NCI-H2107 treated with DMSO at 0.1 percent for 48 hours (cell line): ENCODE data around the gene ZNF32.

Experiments
- DNase-seq: peaks from one replicate; lab custom pipeline; 2025; ENCODE audit not compliant: unreplicated experiment; lab: John Stamatoyannopoulos, UW

The ZNF32 gene, protein sequence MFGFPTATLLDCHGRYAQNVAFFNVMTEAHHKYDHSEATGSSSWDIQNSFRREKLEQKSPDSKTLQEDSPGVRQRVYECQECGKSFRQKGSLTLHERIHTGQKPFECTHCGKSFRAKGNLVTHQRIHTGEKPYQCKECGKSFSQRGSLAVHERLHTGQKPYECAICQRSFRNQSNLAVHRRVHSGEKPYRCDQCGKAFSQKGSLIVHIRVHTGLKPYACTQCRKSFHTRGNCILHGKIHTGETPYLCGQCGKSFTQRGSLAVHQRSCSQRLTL

DNA sequence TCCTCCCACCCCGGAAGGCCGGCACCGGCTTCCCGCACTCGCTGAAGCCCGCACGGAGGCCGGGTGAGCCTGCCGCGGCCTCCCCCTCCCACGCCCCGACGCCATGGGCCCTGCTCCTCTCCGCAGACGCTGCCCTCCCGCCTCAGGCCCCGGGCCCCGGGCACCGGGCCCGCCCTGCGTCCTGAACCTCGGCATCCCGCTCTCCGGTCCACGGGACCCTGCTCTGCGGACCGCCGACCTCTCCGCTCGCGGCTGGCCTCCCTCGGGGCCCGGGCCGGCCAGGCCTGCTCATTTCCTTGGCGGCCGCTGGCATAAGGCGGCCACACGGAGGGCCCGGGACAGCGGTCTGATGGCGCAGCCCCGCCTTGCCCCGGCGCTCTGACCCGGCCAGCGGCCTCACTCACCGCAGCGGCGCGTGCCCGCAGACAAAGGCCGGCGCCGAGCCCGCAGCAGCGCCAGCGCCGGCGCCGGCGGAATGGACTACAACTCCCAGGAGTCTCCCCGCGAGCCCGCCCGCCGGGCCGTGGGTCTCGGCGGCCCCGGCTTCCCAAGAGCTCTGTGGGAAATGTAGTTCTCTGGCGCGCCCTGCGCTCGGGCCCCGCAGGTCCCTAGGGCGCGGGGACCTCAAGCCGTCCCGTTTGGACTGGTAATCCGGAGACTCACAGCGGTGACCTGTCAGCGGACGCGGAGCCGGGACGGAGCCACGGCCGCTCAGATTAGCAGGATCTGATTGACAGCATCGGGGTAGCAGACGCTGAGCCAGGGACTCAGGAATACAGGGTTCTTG is at the start of gene ZNF32:
TSS of gene ZNF32 (minus strand) at position 484 of the 787 bp plus-strand sequence. CDS start 2,748 bp downstream, outside the sequence.
- peak; percentile 24 for DNase-seq

DNA sequence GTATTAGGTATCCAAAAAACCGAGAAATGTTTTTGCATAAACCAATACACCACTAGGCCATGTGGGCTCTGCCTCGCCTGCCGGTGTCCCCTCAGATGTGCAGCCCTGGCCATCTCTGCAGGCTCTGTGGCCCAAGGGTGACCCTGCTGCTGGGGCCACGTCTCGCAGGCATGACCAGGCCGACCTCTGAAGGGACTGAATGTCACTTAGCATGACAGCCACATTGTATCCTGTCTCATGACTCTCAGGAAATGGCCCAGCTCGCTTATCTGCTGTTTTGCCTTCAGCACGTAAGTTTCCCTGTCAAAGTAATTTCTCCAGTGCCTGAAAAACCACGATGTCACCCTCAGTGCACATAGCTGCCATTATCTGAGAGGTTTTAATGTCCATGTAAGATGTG is 49.5 kb upstream of the ZNF32 start:
- DNase-seq, result no peak

DNA sequence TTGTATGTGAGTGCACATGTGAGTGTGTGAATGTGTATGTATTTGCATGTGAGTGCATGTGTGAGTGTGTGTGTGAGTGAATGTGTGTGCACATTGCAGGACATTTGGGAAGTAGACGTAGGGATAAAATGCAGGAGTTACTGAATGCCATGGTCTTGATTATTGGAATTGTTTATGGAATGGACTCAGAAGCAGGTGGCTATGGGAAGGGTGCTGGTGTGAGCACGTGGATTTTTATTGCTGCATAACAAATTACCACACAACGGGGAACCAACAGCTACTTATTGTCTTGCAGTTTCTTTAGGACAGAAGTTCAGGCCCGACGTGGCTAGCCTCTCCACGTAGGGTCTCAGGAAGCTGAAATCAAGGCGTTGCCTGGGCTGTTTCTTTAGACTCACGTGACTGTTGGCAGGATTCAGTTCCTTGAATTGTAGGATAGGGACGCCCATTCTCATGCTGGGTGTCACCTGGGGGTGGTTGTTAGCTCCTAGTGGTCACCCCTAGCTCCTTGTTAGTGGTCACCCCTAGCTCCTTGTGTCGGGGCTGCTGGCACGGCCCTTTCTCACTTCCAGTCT is 48.3 kb upstream of the ZNF32 start:
- DNase-seq, result no peak

DNA sequence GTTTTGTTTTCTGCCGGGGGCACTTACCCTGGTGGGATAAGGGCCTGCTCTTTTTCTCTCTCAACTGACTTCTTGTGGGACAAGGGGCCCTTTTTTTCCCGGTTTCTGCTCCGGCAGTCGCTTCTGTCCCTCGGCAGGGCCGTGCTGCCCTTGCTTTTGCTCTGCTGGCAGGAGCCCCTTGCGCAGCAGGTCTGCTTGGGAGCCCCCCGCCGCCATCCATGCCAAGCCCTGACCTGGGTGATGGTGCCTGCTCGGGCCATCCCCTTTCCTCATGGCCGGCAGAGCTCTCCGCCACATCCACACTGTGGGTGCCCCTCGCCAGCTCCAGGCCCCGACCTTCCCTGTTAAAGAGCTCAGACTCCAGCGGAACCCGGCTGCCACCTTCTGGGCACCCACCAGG is 47.0 kb upstream of the ZNF32 start:
- no peak for DNase-seq

DNA sequence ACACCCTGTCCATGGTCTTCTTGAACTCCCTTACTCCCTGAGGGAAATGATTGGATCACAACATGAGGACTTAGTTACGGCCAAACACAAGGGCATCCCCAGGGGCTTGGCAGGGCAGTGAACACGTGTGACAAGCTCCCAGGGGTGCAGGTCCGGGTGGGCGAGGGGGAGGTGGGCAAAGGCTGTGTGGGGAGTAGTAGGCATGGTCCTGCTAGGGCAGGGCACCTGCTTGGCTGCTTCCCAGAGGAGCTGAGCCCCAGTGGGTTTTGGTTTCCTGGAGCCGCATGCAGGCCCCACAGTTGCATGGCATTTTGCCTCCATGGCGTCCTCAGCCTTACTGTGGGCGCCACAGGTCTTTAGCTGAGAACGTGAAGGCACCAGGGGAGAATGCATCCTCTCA is 46.6 kb upstream of the ZNF32 start:
- DNase-seq, result no peak

DNA sequence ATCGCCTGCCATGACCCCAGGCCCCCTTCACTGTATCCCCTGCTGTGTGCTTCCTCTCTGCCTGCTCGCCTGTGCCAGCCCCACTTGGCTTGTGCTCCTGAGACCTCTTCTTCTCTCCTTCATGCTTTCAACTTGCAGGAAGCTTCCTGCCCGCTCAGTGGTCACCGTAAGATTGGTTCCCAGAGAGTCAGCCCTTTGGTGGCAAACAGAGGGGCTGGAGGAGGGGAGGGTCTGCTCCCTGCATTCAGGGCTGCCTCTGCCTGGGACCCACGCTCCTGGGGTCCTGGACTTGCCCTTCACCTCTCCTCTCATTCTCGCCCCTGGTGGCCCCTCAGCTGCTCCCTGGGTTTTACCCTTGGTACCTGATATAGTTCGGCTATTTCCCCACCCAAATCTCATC is 45.8 kb upstream of the ZNF32 start:
- no peak for DNase-seq

DNA sequence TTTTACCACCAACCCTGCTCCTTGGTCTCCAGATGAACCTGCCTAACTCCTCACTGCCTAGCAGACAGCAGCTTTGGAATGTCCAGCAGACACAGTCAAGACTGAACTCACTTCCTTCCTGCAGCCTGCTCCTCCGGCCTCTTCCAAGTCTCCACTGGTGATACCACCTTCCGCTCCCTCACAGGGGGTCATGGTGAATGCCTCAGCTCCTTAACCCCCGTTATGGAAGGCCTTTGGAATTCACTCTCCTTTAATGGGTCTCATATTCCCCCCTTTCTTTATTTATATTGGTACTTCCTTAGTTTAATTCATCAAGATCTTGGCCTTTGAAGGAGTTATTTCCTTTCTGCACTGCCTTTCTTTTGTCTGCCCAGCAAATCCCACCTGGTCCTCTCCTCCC is 44.9 kb upstream of the ZNF32 start:
- no peak for DNase-seq

DNA sequence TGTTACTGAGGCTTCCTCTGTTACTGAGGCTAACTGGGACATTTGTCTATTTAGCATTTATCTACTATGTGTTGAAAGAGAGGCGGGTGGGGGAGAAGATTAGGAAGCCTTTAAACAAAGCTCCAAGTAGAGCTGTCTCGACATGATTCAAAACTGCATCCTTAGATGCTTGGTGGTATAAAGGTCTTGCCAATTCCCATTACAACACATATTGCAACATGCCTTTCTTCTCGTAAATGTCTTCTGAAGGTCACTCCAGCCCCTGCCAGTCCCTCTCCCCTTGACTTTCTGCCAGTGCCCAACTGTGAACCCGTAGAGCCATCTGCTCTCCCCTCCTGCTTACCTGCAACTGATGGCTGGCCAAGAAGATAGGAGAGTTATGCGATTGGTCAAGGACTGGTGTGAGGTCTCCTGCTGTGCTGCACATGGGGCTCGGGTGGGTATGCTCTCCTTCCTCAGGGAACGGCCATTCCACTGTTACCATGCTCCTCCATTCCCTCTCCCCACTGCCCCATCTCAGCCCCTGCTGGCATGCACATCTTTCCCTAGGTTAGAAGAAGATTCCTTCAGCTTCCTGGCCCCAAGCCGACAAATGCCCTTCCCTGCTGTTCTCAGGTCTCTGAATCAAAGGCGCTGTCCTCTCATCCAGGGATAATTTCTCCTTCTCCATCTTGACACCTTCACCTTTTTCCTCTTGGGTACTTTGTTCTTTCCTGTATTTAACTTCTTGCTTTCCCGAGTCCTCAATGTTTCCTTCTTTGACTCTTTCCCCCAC is 43.6 kb upstream of the ZNF32 start:
- DNase-seq, result no peak

DNA sequence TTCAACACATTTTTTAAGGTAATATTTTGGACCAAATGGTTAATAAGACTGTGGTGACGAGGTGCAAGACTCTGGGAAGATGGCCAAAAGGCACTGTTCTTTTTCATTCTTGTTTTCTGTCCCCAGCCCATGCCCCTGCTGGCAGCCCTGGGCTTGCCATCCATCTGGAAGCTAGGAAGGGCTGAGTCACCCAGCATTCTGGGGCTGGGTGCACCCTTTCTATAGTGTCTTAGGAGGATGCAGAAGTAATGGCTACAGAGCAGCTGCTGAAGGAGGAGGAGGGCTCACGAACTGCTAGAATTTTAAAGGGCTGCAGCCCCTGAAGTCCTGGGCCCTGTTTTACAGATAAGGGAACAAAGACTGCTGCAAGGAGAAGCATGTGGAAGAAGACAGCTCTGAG is 42.8 kb upstream of the ZNF32 start:
- DNase-seq, result no peak

DNA sequence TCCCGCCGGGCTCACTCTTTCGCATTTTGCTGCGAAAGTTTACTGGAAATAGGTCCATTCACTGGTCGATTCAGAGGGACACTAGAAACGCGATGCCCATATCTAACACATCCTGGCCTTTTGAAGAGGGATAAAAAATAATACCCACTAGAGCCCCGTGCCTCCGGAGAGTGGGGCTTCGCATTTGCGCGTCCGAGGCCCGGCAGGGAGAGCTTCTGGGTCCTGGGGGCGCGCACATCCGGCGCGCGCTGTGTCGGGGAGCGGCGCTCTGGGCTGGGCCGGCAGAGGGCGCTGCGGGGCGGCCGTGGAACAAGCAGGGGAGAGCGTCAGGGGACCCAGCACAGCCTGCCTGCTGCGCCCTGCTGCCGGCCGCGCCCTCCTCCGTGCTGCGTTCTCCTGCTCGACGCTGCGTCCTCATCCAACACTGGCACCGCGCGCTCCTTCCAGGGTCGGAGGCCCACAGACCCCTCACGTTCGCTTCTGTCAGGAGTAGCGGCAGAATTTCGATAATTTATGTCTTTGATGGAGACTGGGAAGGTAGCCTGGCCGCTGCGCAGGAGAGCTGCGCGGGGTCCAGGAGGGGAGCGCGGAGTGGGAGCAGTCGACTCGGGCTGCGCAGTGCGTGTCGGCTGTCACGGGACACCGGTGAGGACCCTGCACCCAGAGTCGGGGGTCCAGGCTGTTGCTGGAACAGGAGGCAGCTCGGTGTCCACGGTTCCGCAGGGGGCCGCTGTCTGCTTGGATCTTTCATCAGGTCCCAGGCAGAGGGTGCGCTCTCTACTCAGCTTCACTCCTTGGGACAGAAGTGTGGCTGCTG is 41.5 kb upstream of the ZNF32 start:
- DNase-seq, result no peak

DNA sequence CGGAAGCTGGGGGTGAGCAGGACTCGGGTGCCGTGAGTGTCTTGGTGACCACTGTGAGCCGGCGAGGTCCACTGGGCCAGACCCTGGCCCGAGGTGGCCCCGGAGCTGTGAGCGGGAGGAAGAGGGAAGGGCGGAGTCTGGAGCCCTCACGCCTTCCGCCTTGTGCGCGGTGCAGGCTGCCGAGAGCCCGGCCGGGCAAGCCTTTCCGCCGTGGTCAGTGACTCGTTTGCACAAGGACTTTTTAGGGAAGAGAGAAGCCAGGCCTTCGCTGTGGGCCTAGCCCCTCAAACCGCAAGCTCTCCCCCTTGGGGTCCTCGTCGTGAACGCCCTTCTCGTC is 40.9 kb upstream of the ZNF32 start:
- no peak for DNase-seq

DNA sequence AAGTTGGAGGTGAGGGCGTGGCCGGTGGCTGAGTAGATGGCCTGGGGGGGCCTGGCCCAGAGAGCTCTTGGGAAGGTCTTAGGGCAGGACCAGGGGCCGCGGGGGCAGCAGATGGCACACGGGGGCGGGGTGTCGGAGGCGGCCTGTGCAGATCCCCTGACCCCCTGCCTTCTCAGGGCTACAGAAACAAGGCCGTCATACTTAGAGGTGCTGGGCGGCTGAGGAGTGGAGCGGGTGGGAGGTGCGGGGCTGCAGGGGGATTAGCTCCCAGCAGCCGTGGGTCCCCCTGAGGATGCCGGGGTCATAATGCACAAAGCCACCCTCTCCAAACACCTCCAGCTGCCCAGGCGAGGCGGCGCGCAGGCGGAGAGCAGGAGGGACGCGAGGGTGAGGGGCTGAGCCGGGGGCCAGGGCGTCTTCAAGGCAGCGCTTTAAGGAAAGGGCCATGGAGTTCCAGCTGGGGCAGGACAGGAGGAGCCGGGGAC is 40.4 kb upstream of the ZNF32 start:
- DNase-seq, result no peak

DNA sequence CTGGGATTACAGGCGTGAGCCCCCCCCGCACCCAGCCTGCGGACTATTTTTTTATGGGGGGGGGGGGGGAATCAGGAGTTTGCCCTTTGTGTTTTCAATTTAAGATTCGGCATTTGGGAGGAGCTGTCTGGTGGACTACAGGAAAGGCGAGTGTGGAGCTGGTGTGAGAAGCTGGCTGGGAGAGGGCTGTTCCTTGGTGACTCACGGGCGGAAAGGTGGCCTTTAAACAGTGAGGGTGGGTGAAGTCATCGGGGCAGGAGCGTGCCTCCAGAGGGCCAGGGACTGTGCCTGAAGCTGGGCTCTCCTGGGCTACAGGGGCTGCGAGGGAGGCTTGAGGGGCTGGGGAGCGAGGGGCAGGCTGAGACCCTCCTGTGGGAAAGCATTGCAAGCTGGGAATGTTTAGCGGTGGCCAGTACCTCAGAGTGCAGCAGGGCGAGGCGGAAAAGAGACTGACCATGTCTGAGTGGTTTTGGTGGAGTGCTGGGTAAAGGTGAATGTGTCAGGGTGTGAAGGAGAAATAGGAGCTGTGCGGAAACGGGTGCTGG is 39.7 kb upstream of the ZNF32 start:
- no peak for DNase-seq

DNA sequence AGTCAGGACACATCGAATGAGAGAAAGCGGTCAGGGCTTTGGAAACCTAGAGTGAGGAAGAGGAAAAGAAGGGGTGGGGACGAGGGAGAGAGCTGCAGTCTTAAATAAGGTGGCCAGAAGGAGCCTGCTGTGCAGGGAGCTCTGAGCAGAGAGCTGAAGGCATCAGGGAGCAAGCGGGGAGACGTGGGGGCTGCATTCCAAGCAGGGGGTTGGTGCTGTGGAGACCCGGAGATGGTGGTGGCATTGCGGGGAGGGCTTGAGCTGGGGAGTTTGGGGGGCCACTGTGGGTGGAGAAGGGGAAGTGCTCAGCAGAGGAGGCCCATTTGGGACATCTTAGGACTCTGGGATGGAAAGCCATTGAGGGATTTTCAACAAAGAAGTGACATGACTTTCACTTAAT is 38.7 kb upstream of the ZNF32 start:
- no peak for DNase-seq

DNA sequence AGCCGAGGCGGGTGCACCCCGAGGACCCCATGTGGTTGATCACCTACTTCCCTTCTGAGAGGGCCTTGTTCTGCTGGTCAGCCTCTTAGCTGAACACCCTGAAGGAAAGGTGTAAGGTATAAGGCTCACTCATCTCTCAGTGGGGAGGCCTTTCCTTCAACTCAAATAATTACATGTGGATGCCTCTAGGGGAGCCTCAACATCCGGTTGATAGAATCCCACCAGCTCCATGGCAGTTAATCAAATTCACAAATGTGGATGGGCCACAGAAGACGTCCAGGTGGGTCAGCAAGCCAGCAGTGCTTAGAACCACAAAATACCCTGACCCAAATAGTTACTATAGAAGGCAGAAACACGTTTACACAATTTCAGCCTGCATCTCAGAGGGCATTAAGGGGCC is 37.7 kb upstream of the ZNF32 start:
- no peak for DNase-seq

DNA sequence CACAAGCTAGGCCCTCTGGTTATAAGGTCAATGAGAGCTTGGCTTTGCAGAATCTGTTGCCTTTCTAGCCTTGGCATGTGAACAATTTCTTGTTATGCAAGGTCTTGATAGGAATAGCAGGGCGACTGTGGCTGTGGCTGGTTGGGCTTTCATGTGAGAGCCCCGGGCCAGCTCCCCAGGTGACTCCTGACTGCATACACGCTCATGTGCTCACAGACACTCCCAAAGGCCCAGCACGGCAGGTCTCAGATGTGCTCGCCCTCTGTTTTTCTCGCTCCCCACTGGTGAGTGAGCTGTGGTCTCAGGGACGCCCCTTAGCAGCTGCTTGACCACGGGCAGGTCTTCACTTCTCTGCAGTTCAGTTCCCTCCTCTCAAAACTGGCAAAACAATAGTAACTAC is 37.1 kb upstream of the ZNF32 start:
- DNase-seq, result no peak

DNA sequence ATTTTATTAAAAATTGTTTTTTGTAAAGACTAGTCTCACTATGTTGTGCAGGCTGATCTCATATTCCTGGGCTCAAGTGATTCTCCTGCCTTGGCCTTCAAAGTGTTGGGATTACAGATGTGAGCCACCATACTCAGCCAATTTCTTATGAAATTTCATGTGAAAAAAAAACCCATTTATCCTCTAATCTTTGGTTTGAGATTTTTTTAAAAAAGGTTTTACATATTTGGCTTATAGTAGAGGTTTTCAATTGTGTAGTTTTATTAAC is 35.5 kb upstream of the ZNF32 start:
- no peak for DNase-seq

DNA sequence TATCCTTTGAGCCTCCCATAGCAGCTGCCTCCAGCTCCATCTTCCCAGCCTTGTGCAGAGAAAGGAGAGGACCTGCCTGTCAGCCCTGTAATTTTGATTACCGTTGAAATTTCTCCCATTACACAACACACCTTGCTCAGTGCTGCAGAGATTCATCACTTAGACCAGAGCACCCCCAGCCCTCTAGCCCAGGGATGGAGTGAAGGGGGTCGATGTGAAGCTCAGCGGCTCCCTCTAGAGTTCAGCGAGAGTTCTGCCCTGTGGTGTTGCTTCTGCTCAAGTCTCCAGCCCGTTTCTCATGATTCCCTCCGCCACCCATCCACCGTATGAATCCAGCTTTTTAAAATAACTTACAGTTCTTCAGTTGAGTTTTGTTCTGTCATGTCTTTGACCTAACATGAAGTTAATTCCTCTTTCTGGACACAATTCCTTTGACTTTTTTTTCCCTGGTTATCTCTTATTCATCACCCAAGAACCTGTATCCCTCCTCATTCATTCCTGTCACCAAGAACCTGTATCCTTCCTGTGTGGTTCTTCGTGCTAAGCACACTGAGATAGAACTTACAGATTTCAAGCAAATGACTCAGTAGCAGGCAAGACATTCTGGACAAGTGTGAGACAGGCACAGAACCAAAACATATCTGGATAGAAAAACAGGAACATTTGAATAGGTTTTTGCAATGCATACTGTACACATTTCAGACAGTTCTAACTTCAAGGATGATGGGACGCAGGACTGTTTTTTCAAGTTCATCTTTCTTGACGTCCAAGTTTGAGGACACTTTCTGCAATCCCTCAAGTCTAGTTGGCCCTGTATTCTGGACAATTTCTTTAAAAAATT is 35.0 kb upstream of the ZNF32 start:
- DNase-seq, result no peak

DNA sequence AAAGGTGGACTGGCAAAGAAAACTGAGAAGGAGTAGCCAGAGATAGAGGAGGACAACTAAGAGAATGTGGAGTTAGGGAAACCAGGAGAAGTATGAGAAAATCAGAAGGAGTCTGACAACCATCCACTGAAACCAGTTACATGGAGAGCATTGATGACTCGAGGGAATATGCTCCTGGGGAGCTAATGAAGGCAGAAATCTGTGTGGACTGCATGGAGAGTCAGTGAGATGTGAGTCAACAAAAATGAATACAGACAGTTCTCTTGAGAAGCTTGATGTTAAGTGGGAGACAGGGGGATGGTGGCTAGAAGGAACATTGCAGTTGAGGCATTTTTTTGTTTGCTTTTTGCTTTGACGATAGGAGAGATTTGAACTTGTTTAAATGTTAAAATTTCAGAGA is 34.3 kb upstream of the ZNF32 start:
- no peak for DNase-seq

DNA sequence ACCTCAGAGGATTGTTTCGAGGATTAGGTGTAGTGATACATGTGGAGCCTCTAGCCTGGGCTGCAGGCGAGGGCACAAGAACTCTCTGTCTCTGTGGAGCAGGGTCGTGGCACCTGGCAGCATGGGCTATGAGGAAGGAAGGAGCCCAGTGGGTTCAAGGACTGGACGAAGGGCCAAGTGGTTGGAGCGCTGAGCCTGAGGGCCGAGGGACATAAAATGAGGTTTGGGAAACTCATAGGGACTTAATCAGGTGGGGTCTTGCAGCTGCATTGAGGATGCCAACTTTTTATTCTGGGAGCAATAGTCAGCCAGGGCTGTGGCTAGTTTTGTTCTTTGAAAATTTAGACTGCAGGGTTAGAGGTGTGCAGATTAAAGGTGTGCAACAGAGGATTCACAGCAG is 33.0 kb upstream of the ZNF32 start:
- no peak for DNase-seq
